ENCODE data around the gene FMOD.

FMOD gene

GRCh38 chr1:203304919-203305808, 45.8 kb downstream of the FMOD start, which contains the start of gene BTG2:
TSS of gene BTG2 (plus strand) at chr1:203305519. CDS start at chr1:203305607, 88 bp downstream.
- Mint-ChIP-seq H3K4me1 (peaks cover 65% of the 10 kb centered on the region), H3K9me3 (no peaks in the 10 kb centered on the region)

GRCh38 chr1:203304391-203304918, 46.5 kb downstream of the FMOD start:
- Mint-ChIP-seq H3K27ac (peak overlapping the region; percentile 36), H3K27me3 (ENCODE audit: low read depth, poor library complexity) (peaks cover 14% of the 10 kb centered on the region), H3K4me1 (peaks cover 58% of the 10 kb centered on the region), H3K36me3 (ENCODE audit: low read depth) (no peaks in the 10 kb centered on the region), H3K9me3 (no peaks in the 10 kb centered on the region), H3K4me3 (peak overlapping the region; percentile 88)
- DNase-seq: no peak
- no peak for TF ChIP-seq CTCF (IDR thresholded peaks at IDR 0.05)

More at GRCh38 chr1:203304919-203305808, 45.8 kb downstream of the FMOD start, which contains the start of gene BTG2:
- Mint-ChIP-seq H3K4me3 (peak within 1 kb of the TSS; percentile 88), H3K36me3 (ENCODE audit: low read depth) (no peaks in the 10 kb centered on the region), H3K27me3 (ENCODE audit: low read depth, poor library complexity) (peaks cover 14% of the 10 kb centered on the region), H3K27ac (peak within 1 kb of the TSS; percentile 83)
- no peak for TF ChIP-seq CTCF (IDR thresholded peaks at IDR 0.05)
- peak; percentile 90 for DNase-seq

GRCh38 chr1:203302894-203303293, 48.0 kb downstream of the FMOD start:
- H3K9me3 Mint-ChIP-seq: no peaks in the 10 kb centered on the region
- H3K27me3 Mint-ChIP-seq (ENCODE audit: low read depth, poor library complexity): peaks cover 14% of the 10 kb centered on the region
- H3K4me1 Mint-ChIP-seq: peaks cover 42% of the 10 kb centered on the region
- no peaks in the 10 kb centered on the region for H3K36me3 Mint-ChIP-seq (ENCODE audit: low read depth)
- no peak for TF ChIP-seq CTCF (IDR thresholded peaks at IDR 0.05)
- H3K27ac Mint-ChIP-seq: no peak overlapping the region
- no peak for DNase-seq
- no peak overlapping the region for H3K4me3 Mint-ChIP-seq

GRCh38 chr1:203302456-203302855, 48.5 kb downstream of the FMOD start:
- no peaks in the 10 kb centered on the region for H3K9me3 Mint-ChIP-seq
- H3K27ac Mint-ChIP-seq: no peak overlapping the region
- H3K36me3 Mint-ChIP-seq (ENCODE audit: low read depth): no peaks in the 10 kb centered on the region
- peaks cover 14% of the 10 kb centered on the region for H3K27me3 Mint-ChIP-seq (ENCODE audit: low read depth, poor library complexity)
- no peak for DNase-seq
- no peak overlapping the region for H3K4me3 Mint-ChIP-seq
- H3K4me1 Mint-ChIP-seq: peaks cover 39% of the 10 kb centered on the region
- no peak for TF ChIP-seq CTCF (IDR thresholded peaks at IDR 0.05)

GRCh38 chr1:203301331-203301668, 49.6 kb downstream of the FMOD start:
- peaks cover 40% of the 10 kb centered on the region for H3K4me1 Mint-ChIP-seq
- no peaks in the 10 kb centered on the region for H3K36me3 Mint-ChIP-seq (ENCODE audit: low read depth)
- H3K4me3 Mint-ChIP-seq: no peak overlapping the region
- no peak for DNase-seq
- TF ChIP-seq CTCF (IDR thresholded peaks at IDR 0.05): no peak
- H3K27ac Mint-ChIP-seq: no peak overlapping the region
- H3K9me3 Mint-ChIP-seq: no peaks in the 10 kb centered on the region
- H3K27me3 Mint-ChIP-seq (ENCODE audit: low read depth, poor library complexity): peaks cover 14% of the 10 kb centered on the region
